Ectodermal cell (in vitro differentiated cells): ENCODE data around the gene IGSF23.

Experiments used
- H3K27ac ChIP-seq: 2 replicates; pipeline ENCODE4 v1.7.0; 2013; ENCODE audit warnings: mild to moderate bottlenecking, low read depth, low read length; ENCODE audit not compliant: insufficient read depth, poor library complexity, severe bottlenecking
- H3K27me3 ChIP-seq: 2 replicates; pipeline ENCODE4 v1.7.0; 2013; ENCODE audit warnings: mild to moderate bottlenecking, low read length; ENCODE audit not compliant: insufficient read depth, control insufficient read depth, poor library complexity, severe bottlenecking
- H3K36me3 ChIP-seq: one replicate; pipeline ENCODE4 v1.7.0; 2013; ENCODE audit warnings: low read length; ENCODE audit not compliant: control insufficient read depth, insufficient read depth
- H3K4me1 ChIP-seq: one replicate; pipeline ENCODE4 v1.7.0; 2013; ENCODE audit warnings: low read length; ENCODE audit not compliant: control insufficient read depth, insufficient read depth
- H3K4me3 ChIP-seq: 2 replicates; pipeline ENCODE4 v1.7.0; 2013; ENCODE audit warnings: low read depth, low read length, control low read depth; ENCODE audit not compliant: insufficient read depth
- H3K9me3 ChIP-seq: 2 replicates; pipeline ENCODE4 v1.7.0; 2013; ENCODE audit warnings: mild to moderate bottlenecking, low read length, moderate library complexity; ENCODE audit not compliant: control insufficient read depth
- WGBS, 2 experiments: methylation state at CpG; one replicate each; pipeline ENCODE4 v1.1.7; 2013; ENCODE audit warnings: missing lambda C conversion rate in 2 of 2; 5-methylcytosine and 5-hydroxymethylcytosine counted together

The IGSF23 gene

GRCh38 chr19:44640518-44640917 lies 27.2 kb downstream of the IGSF23 start:
- 95 to 96% methylated on average over 3 of the region's 3 CpGs for WGBS, 2 experiments
- Histone ChIP-seq H3K27me3 (peaks cover 14% of the 10 kb centered on the region), H3K4me3 (no peak overlapping the region), H3K4me1 (no peaks in the 10 kb centered on the region), H3K27ac (no peak overlapping the region), H3K9me3 (no peaks in the 10 kb centered on the region), H3K36me3 (no peaks in the 10 kb centered on the region)

- H3K27ac ChIP-seq: no peak overlapping the region
- H3K36me3 ChIP-seq: no peaks in the 10 kb centered on the region
- 86 to 90% methylated on average over 9 of the region's 9 CpGs for WGBS, 2 experiments
- no peaks in the 10 kb centered on the region for H3K4me1 ChIP-seq
- no peaks in the 10 kb centered on the region for H3K9me3 ChIP-seq
- peaks cover 14% of the 10 kb centered on the region for H3K27me3 ChIP-seq
- no peak overlapping the region for H3K4me3 ChIP-seq
Measured at GRCh38 chr19:44641501-44642265, 28.3 kb downstream of the IGSF23 start.

GRCh38 chr19:44642377-44642776 lies 29.0 kb downstream of the IGSF23 start:
- Histone ChIP-seq H3K36me3 (no peaks in the 10 kb centered on the region), H3K27me3 (peaks cover 14% of the 10 kb centered on the region), H3K4me3 (no peak overlapping the region), H3K27ac (no peak overlapping the region), H3K9me3 (no peaks in the 10 kb centered on the region), H3K4me1 (no peaks in the 10 kb centered on the region)
- 89 to 92% methylated on average over 1 of the region's 1 CpG for WGBS, 2 experiments

DNA sequence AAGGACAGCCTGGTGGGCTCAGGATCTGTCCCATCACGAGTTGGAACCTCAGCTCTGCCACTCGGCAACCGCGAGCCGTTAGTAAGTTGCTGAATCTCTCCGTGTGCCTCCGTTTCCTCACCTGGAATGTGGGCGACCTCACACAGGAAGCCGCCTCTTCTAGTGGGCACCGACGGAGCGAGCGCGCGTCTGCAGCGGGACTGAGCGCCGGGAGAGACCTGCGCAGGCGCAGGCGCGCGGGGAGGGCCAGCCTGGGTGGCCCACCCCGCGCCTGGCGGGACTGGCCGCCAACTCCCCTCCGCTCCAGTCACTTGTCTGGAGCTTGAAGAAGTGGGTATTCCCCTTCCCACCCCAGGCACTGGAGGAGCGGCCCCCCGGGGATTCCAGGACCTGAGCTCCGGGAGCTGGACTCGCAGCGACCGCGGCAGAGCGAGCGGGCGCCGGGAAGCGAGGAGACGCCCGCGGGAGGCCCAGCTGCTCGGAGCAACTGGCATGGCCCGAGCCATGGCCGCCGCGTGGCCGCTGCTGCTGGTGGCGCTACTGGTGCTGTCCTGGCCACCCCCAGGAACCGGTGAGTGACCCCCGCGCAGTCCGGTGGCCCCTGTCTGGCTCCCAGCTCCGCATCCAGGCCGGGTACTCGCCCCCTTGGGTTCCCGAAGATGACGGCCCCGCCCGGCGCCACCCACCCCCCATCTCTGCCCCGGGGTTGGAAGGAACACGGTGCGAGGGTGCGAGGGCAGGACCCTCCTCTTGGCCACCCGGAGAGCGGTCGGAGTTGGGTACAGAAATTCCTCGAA lies 30.4 kb downstream of the IGSF23 start, which contains the start of gene PVR:
Gene PVR (plus strand): TSS at position 306 of the 797 bp plus-strand sequence. CDS start 187 bp downstream, at position 493.
- WGBS, 2 experiments: 1% methylated on average over 70 of the region's 70 CpGs
- no peaks in the 10 kb centered on the region for H3K36me3 ChIP-seq
- no peaks in the 10 kb centered on the region for H3K4me1 ChIP-seq
- H3K27me3 ChIP-seq: peaks cover 14% of the 10 kb centered on the region
- peak within 1 kb of the TSS; percentile 51 for H3K4me3 ChIP-seq
- no peaks in the 10 kb centered on the region for H3K9me3 ChIP-seq
- H3K27ac ChIP-seq: peak within 1 kb of the TSS; percentile 33

- Histone ChIP-seq H3K4me1 (no peaks in the 10 kb centered on the region), H3K36me3 (no peaks in the 10 kb centered on the region), H3K27me3 (peaks cover 14% of the 10 kb centered on the region), H3K4me3 (peak overlapping the region; percentile 51), H3K27ac (peak overlapping the region; percentile 33), H3K9me3 (no peaks in the 10 kb centered on the region)
- WGBS, 2 experiments: 4 to 6% methylated on average over 11 to 13 of the region's 13 CpGs
Measured at GRCh38 chr19:44644402-44645016, 31.1 kb downstream of the IGSF23 start.

DNA sequence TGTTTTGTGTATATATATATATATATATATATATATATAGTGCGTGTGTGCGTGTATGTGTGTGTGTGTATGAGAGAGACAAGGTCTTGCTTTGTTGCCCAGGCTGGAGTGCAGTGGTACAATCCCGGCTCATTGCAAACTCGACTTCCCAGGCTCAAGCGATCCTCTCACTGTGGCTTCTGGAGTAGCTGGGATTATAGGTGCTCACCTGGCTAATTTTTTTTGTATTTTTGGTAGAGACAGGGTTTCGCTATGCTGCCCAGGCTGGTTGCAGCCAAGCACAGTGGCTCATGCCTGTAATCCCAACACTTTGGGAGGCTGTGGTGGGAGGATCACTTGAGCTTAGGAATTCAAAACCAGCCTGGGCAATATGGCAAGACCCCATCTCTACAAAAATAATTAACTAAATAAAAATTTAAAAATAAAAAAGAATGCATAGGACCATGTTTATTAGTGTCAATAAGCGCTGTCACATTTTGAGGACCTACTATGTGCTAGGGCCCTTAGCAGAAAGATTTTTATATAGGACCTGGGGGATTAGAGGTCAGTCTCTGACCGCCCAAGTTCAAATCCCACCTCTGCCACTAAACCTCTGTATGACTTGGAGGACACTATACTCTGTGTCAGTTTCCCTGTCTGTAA lies 32.2 kb downstream of the IGSF23 start:
- Histone ChIP-seq H3K27ac (no peak overlapping the region), H3K9me3 (no peaks in the 10 kb centered on the region), H3K4me1 (no peaks in the 10 kb centered on the region), H3K36me3 (peaks cover 7% of the 10 kb centered on the region), H3K27me3 (peaks cover 14% of the 10 kb centered on the region), H3K4me3 (no peak overlapping the region)
- WGBS, 2 experiments: 83 to 91% methylated on average over 8 of the region's 8 CpGs

DNA sequence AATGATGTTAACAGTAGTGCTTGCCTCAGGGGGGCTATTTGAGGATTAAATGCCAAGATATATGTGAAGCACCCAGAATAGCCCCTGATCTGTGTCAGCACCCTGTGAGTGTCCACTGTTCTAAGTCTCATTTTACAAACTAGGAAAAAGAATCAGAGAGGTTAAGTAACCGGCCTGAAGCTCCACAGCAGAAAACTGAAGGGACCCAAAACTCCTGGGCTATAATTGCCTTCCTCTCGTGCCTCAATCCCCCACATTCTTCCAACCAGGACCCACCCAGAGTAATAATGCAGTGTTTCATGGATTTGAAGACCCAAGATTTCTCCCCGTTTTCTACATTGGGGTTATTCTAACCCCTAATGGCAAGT lies 32.7 kb downstream of the IGSF23 start:
- Histone ChIP-seq H3K9me3 (no peaks in the 10 kb centered on the region), H3K27me3 (peaks cover 14% of the 10 kb centered on the region), H3K4me1 (no peaks in the 10 kb centered on the region), H3K27ac (no peak overlapping the region), H3K36me3 (peaks cover 11% of the 10 kb centered on the region), H3K4me3 (no peak overlapping the region)
- WGBS, 2 experiments: 93 to 94% methylated on average over 3 of the region's 3 CpGs

DNA sequence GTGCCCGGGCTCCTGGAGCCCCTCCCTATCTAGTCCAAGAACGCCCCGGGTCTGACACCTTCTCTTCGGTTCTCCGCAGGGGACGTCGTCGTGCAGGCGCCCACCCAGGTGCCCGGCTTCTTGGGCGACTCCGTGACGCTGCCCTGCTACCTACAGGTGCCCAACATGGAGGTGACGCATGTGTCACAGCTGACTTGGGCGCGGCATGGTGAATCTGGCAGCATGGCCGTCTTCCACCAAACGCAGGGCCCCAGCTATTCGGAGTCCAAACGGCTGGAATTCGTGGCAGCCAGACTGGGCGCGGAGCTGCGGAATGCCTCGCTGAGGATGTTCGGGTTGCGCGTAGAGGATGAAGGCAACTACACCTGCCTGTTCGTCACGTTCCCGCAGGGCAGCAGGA lies 33.8 kb downstream of the IGSF23 start:
- H3K9me3 ChIP-seq: no peaks in the 10 kb centered on the region
- no peak overlapping the region for H3K27ac ChIP-seq
- H3K4me1 ChIP-seq: no peaks in the 10 kb centered on the region
- WGBS, 2 experiments: 92 to 93% methylated on average over 31 of the region's 31 CpGs
- peaks cover 14% of the 10 kb centered on the region for H3K27me3 ChIP-seq
- H3K36me3 ChIP-seq: peaks cover 12% of the 10 kb centered on the region
- H3K4me3 ChIP-seq: no peak overlapping the region

DNA sequence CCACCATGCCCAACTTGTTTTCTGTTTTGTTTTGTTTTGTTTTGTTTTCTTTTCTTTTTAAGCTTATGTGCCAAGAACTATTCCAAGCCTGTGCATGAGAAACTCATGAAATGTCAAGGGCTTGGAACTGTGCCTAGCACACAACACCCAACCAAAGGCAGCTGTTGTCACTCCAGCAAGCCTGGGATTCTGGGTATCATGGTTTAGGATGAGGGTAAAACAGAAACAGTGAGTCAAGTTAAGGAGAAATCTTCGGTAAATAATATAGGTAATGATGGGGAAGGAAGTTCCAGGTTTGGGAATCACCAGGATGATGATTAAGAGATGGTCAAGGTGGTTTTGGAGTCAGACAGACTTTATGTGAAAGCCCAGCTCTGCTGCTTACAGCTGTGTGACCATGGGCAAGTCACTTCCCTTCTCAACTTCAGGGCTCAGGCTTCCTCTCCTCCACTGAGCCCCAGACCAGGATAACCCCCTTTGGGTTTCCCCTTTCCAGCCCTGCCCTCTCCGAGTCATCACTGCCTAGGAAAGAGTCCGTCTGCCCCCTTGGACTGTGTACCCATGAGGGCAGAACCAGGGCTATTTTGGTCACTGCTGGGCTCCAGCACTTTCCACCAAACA lies 35.4 kb downstream of the IGSF23 start:
- no peaks in the 10 kb centered on the region for H3K9me3 ChIP-seq
- 94 to 96% methylated on average over 3 of the region's 3 CpGs for WGBS, 2 experiments
- no peaks in the 10 kb centered on the region for H3K4me1 ChIP-seq
- no peak overlapping the region for H3K27ac ChIP-seq
- peaks cover 19% of the 10 kb centered on the region for H3K36me3 ChIP-seq
- H3K4me3 ChIP-seq: no peak overlapping the region
- no peaks in the 10 kb centered on the region for H3K27me3 ChIP-seq
